ENCODE results near the gene APEX1. TPM values are rescaled to one million over a fixed set of nuclear protein-coding genes. Genes with fewer than 3 reads are reported as not detected.
A peak's percentile ranks its signal among the peaks of the same experiment; 100 is the strongest.
"Not testable (repeated sequence)": the region's sequence is repeated elsewhere in the genome, so short reads cannot be mapped to it uniquely, and the experiment has no call there.

Gene APEX1
- total RNA-seq, 1 donor from 2014 or later, result 328 TPM

DNA sequence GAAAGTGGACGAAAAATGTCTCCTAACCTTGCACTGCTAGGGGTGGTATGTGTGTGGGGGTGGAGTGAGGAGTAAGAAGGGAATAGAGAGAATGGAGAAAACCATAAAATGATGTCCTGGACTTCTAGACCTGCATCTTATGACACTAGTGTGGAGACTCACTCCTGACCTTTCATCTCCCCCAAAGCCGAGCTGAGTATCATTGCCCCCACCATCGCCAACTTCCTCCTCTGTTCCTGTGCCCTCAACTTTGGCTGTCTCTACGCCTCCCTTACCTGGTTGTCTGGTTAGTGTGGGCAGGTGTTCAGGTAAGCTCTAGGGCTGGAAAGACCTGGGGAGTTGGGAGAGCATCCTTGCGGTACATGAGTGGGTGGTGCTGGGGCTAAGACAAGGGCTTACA, 14.6 kb upstream of the APEX1 start:
- H3K4me3 ChIP-seq (ENCODE audit: low read depth, low read length), result no peak overlapping the region
- H3K36me3 ChIP-seq (ENCODE audit: control insufficient read depth, insufficient read depth, low read length), result no peaks in the 10 kb centered on the region
- TF ChIP-seq, protein P1, sequence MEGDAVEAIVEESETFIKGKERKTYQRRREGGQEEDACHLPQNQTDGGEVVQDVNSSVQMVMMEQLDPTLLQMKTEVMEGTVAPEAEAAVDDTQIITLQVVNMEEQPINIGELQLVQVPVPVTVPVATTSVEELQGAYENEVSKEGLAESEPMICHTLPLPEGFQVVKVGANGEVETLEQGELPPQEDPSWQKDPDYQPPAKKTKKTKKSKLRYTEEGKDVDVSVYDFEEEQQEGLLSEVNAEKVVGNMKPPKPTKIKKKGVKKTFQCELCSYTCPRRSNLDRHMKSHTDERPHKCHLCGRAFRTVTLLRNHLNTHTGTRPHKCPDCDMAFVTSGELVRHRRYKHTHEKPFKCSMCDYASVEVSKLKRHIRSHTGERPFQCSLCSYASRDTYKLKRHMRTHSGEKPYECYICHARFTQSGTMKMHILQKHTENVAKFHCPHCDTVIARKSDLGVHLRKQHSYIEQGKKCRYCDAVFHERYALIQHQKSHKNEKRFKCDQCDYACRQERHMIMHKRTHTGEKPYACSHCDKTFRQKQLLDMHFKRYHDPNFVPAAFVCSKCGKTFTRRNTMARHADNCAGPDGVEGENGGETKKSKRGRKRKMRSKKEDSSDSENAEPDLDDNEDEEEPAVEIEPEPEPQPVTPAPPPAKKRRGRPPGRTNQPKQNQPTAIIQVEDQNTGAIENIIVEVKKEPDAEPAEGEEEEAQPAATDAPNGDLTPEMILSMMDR (IDR thresholded peaks at IDR 0.05; ENCODE audit: insufficient read depth, low read length, poor library complexity, severe bottlenecking), result no peak
- peaks cover 3% of the 10 kb centered on the region for H3K27me3 ChIP-seq (ENCODE audit: control insufficient read depth, insufficient read depth, low read length)
- DNase-seq (ENCODE audit: low read depth), result no peak

DNA sequence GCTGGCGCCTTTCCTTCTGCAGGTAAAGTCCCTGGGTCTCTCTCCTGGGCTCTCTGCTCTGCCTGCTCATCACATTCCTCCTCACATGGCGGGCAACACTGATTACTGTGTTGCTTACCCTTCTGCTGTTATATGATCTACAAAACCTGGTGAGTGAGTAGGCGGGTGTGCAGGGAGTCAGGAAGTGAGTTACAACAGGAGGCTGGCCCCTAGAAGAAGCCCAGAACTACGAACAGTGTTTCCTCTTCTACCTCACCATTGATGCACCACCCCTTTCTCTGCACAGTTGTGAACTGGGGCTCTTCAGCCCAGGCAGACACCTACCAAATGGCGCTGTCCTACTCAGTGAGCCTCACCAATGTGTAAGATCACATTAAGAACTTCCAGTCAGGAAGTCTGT, 14.1 kb upstream of the APEX1 start:
- Histone ChIP-seq H3K36me3 (ENCODE audit: control insufficient read depth, insufficient read depth, low read length) (no peaks in the 10 kb centered on the region), H3K27me3 (ENCODE audit: control insufficient read depth, insufficient read depth, low read length) (no peaks in the 10 kb centered on the region), H3K4me3 (ENCODE audit: low read depth, low read length) (no peak overlapping the region)
- TF ChIP-seq, protein P1 (IDR thresholded peaks at IDR 0.05; ENCODE audit: insufficient read depth, low read length, poor library complexity, severe bottlenecking), result peak; percentile 10
- no peak for DNase-seq (ENCODE audit: low read depth)

DNA sequence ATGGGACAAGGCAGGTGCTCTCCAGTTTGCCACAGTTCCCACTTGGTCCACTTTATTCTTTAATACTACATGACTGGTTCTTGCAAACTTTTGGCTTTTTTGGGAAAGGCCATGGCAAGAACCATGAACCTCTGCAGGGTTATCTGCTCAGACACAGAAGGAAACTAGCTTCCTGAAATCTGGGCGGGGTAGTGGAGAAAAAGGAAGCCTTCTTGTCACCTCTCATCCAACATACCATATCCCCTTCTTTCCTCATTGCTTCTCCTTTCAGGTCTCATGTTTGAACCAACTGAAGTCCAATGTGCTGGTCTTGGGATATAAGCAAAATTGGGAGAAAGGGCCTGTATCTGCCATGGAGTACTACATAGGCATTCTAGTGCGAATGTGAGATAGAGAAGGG, 13.6 kb upstream of the APEX1 start:
- no peak overlapping the region for H3K4me3 ChIP-seq (ENCODE audit: low read depth, low read length)
- no peak for DNase-seq (ENCODE audit: low read depth)

DNA sequence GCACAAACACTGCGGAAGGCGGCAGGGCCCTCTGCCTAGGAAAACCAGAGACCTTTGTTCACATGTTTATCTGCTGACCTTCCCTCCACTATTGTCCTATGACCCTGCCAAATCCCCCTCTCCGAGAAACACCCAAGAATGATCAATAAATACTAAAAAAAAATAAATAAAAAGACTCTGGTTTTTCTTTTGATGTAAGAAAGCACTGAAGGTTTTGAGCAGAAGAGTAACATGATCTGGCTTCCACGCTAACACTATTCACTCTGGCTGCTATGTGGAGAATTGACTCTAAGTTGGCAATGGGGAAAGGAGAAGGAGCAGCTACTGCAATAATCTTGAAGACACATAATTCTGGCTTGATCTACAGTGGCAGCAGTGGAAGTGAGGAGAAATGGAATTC, 11.4 kb upstream of the APEX1 start:
- DNase-seq (ENCODE audit: low read depth); H3K27me3 ChIP-seq (ENCODE audit: control insufficient read depth, insufficient read depth, low read length); H3K4me3 ChIP-seq (ENCODE audit: low read depth, low read length); H3K36me3 ChIP-seq (ENCODE audit: control insufficient read depth, insufficient read depth, low read length): not testable (repeated sequence)

More for the DNA sequence above, 13.6 kb upstream of the APEX1 start:
- TF ChIP-seq, protein P1 (IDR thresholded peaks at IDR 0.05; ENCODE audit: insufficient read depth, low read length, poor library complexity, severe bottlenecking), result no peak
- Histone ChIP-seq H3K27me3 (ENCODE audit: control insufficient read depth, insufficient read depth, low read length) (no peaks in the 10 kb centered on the region), H3K36me3 (ENCODE audit: control insufficient read depth, insufficient read depth, low read length) (no peaks in the 10 kb centered on the region)

DNA sequence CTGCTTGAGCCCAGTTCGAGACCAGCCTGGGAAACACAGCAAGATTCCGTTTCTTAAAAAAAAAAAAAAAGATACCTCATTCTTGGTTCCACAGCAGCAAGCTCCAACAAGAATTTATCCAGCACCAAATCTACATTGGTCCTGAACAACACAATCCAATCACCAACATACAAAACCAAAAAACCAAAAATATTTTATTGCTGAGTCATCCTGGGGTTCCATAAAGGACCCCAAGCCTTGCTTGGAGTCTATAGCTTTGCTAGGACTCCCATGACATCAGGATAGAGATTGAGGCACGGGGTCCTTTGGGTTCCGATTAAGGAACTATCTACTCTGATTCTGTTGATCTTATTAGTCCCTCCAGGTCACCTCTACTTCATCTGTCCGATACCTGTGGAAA, 8.1 kb upstream of the APEX1 start:
- Histone ChIP-seq H3K27me3 (ENCODE audit: control insufficient read depth, insufficient read depth, low read length) (no peaks in the 10 kb centered on the region), H3K4me3 (ENCODE audit: low read depth, low read length) (no peak overlapping the region), H3K36me3 (ENCODE audit: control insufficient read depth, insufficient read depth, low read length) (peaks cover 1% of the 10 kb centered on the region)
- TF ChIP-seq, protein P1 (IDR thresholded peaks at IDR 0.05; ENCODE audit: insufficient read depth, low read length, poor library complexity, severe bottlenecking), result no peak
- DNase-seq (ENCODE audit: low read depth), result no peak

DNA sequence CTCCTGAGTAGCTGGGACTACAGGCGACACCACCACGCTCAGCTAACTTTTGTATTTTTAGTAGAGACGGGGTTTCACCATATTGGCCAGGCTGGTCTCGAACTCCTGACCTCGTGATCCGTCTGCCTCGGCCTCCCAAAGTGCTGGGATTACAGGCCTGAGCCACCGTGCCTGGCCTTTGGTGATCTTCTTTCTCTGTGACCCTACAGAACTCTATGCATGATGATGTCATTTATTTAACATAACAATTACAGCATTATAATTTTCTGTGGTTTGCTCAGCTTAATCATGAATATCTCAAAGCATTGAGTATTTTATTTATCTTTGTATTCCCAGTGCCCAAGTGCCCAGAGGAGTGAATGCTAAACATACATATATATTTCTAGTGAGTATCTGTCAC, 2.2 kb upstream of the APEX1 start:
- not testable (repeated sequence) for H3K36me3 ChIP-seq (ENCODE audit: control insufficient read depth, insufficient read depth, low read length); DNase-seq (ENCODE audit: low read depth); H3K27me3 ChIP-seq (ENCODE audit: control insufficient read depth, insufficient read depth, low read length); H3K4me3 ChIP-seq (ENCODE audit: low read depth, low read length)

DNA sequence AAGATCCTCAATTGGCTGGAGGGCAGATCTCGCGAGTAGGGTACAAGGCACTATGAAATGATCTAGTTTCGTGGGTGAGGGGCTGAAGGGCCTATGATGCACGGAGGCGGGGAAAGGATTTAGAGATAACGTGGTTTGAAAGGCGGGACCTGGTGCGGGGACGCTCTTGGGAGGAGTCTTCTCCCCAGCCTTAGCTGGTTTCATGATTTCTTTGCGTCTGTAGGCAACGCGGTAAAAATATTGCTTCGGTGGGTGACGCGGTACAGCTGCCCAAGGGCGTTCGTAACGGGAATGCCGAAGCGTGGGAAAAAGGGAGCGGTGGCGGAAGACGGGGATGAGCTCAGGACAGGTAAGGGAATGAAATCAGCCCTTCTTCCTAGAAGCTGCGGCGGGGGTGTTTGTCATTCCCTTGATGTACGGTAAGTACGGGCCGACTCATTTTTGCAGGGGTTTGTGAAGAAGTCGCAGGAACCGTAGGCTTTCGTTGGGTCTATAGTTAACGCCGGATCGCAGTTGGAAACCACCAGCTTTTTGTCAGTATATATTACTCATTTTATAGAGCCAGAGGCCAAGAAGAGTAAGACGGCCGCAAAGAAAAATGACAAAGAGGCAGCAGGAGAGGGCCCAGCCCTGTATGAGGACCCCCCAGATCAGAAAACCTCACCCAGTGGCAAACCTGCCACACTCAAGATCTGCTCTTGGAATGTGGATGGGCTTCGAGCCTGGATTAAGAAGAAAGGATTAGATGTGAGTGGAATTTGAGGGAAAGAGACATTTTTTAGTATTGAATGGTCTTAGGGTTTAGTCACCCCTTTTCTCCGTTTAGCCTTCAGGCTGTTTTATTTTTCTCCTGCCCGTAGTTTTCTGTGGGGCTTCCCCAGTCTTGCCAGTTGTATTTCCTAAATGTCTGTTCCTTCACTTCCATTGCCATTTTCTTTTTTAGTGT, 602 bp downstream of the APEX1 start:
- no peak for DNase-seq (ENCODE audit: low read depth)
- Histone ChIP-seq H3K27me3 (ENCODE audit: control insufficient read depth, insufficient read depth, low read length) (no peaks in the 10 kb centered on the region), H3K36me3 (ENCODE audit: control insufficient read depth, insufficient read depth, low read length) (peaks cover 2% of the 10 kb centered on the region), H3K4me3 (ENCODE audit: low read depth, low read length) (peak overlapping the region; percentile 69)
- TF ChIP-seq, protein P1 (IDR thresholded peaks at IDR 0.05; ENCODE audit: insufficient read depth, low read length, poor library complexity, severe bottlenecking), result no peak

All from kidney epithelial cell (primary cell).